ENCODE results near the gene ATF4.
A peak's percentile ranks its signal among the peaks of the same experiment; 100 is the strongest.
"Not testable (repeated sequence)": the region's sequence is repeated elsewhere in the genome, so short reads cannot be mapped to it uniquely, and the experiment has no call there.

The ATF4 gene

DNA sequence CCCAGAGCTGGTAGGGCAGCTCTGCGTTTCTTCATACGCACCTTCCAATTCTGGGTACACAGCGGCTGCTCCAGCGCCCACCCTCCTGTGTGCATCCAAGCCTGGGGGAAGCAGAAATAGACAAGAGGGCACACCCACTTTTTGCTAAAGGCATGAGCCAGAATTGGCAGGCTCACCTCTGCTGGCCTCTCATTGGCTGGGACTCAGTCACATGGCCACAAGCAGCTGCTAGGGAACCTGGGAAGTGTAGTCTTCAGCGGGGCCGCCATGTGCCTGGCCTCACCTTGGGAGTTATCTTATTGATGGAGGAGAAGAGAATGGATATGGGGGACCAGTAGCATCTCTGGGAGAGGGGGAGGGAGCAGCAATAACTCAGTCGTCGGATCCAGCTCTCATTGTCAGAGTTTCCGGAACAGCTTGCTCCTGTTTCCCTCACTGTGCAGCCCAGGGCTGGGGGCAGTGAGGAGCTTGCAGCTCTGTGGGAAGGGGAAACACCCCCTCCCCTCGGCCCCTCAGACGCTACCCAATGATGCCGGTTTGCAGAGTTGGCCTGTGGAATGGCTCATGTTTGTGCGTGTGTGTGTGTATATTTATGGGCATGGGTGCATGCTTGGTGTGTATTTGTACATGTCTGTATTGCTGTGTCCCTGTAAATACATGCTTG, 30.1 kb upstream of the ATF4 start:
- peak; percentile 23 for DNase-seq

DNA sequence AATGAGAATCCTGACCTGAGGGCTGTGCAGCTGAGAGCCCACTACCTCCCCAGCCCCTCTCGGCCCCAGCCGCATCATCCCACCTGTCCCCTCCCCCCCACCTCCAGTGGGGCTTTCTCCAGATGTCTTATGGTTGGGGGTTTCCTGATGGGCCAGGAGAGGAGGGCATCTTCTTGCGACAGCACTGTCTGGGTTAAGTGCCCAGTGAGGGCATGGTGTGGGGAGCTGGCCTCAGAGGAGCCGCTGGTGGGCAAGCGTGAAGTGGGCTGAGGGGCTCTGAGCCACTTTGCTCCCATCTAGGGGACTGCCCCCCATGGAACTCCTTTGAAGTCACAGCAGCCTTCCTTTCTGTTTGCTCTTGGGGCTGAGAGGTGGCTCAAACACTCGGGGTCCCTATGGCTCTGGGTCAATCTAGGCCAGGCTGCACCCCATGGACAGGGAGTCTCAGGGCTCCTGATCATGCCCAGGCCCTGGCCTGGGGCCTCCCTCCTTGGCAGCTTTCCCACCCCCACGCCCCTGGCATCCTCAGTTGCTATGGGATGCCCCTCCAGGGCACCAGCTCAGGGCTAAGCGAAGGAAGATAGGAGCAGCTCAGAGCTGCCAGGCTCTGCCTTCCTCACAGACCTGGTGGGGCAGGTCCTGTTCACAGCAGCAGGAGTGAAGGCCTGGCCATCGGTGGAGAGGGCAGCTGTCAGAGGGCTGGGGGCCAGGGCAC, 29.2 kb upstream of the ATF4 start:
- DNase-seq = no peak

DNA sequence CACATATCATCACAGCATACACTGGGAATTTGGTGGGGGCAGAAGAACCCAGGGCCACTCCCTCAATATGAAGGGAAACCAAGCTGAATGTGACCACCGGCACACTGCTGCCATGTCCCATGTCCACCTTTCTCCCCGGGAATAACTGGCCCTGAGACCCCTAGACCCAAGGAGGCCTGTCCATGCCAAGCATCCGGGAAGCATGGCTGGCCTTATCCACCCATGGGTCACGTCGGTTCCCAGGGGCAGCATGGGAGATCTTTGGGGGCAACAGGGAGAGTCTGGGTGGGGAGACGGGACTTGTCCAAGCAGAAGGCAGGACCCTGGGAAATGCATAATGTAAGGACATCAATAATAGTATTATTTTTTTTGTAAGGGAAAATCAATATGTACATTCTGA, 28.7 kb upstream of the ATF4 start:
- DNase-seq = no peak

- no peak for DNase-seq
Observed at GRCh38 chr22:39492186-39492585, 28.2 kb upstream of the ATF4 start.

DNA sequence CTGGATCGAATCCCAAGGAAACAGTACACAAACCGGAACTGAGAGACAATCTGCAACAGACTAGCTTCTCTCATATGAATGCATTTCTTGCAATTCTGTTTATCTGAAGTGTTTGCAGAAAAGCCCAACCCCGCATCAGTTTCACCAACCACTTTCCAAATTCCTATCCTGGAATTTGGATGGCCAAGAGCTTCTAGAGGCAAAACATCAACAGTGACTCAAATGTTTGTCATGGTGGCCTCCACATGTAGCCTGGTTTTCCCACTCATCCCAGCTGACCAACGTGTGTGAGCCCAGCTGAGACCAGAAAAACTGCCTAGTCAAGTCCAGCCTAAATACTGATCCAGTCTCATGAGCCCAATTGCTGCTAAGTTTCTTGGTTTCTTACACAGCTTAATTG, 26.6 kb upstream of the ATF4 start:
- no peak for DNase-seq

GRCh38 chr22:39494471-39495120, 25.8 kb upstream of the ATF4 start:
- DNase-seq = no peak

- DNase-seq = no peak
Observed at GRCh38 chr22:39496131-39496838, 24.1 kb upstream of the ATF4 start.

DNA sequence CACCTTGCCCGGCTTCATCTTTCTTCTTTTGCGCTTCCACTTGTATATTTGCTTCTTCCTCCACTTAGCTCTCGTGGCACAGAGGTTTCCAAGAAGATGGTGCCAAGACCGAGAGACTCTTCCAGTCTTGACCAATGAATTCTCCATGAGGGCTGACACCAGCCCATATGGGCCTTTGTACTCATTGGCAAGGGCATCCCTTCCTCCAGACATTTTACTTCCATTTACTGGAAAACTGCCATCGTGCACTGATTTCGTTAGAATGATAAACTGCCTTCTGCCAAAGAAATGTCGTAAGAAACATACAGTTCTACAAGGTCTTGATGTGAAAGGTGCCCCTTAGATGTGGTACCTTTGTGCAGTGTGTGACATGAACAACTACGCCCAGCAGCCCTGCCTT, 22.9 kb upstream of the ATF4 start:
- no peak for DNase-seq

GRCh38 chr22:39498368-39498767, 22.0 kb upstream of the ATF4 start:
- no peak for DNase-seq

DNA sequence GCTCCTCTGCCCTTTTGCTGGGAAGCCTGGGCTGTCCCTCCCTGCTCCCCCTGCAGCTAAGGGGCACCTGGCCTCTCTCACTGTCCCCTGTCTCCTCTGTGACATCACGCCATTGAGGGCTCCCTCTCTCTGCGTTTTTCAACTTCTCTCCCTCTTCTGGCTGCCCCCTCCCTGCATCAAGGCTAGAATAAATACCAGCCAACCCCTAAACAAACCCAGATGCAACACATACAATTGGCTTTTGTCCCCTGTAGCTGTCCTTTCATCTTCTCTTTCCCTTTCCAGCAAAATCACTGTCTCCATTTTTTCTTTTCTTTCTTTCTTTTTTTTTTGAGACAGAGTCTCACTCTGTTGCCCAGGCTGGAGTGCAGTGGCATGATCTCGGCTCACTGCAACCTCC, 21.6 kb upstream of the ATF4 start:
- no peak for DNase-seq

DNA sequence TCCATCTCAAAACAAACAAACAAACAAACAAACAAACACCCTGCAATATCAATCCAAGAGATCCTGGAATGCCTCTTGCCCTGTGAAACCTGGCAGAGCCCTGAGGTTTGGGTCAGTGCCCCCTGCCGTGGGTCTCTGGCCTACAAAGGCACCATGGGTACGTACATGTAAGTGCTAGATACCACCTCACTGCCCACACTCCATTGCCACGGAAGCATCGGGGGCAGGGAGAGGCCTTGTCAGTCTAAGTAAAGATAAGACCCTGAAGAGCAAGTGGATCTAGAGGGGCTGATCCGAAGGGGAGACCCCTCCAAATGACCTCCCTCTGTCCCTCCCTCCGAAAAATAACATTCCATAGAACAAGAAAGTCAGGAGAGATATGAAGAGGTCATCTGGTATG, 20.3 kb upstream of the ATF4 start:
- no peak for DNase-seq

DNA sequence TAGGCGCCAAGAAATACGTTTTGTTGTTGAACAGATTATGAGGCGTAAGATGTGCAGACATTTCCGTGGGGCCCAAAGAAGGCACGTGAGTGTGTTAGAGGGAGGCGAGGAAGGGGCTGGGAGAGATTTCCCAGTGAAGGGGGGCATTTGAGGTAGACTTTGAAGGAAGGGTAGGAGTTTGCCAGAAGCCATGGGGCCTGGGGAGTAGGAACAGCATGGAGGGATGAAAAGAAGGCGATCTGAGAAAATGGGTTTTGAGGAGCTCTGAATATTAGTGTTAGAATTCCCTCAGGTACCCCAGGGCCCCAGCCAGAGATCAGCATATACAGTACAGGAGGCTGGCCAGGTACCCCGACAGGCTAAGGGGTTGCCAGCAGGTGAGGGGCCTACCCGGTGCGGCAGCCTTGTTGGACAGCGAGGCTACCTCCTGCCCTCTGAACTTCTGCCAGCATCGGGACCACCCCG, 18.7 kb upstream of the ATF4 start:
- no peak for DNase-seq

GRCh38 chr22:39502109-39502788, 18.1 kb upstream of the ATF4 start, which contains the start of gene MIEF1:
TSS of gene MIEF1 (plus strand) at chr22:39502290. CDS start at chr22:39511295, 9,005 bp downstream.
- peak; percentile 76 for DNase-seq

DNA sequence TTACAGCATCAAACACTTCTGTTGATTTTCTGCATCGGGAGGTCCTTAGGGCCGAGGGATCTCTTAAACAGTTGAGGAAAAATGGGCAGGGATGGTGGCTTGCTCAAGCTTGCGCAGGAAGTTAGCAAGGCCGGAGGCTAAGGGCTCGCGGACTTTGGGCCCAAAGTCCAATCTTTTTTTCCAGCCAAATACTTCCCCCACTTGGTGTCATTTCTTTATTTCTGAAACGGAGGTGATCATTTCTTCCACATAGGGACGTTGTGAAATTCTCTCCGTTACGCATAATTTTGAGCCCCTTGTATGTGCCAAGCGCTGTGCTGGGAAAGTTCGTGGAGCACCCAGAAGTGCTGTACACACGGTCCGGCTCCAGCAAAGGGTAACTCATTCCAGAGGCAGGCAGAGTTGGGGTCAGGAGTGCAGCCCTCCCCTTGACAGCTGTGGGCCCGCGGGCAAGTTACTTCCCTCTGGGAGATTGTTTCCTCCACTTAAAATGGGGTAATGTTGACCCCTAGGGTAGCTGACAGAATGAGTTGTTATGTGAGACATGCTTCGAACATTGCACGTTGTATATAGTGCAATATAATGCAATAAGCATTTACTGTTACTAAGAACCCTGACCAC, 17.5 kb upstream of the ATF4 start:
- no peak for DNase-seq

- no peak for DNase-seq
Observed at GRCh38 chr22:39503630-39504029, 16.7 kb upstream of the ATF4 start.

- no peak for DNase-seq
Observed at GRCh38 chr22:39504071-39504470, 16.3 kb upstream of the ATF4 start.

GRCh38 chr22:39507021-39507420, 13.3 kb upstream of the ATF4 start:
- DNase-seq = not testable (repeated sequence)

DNA sequence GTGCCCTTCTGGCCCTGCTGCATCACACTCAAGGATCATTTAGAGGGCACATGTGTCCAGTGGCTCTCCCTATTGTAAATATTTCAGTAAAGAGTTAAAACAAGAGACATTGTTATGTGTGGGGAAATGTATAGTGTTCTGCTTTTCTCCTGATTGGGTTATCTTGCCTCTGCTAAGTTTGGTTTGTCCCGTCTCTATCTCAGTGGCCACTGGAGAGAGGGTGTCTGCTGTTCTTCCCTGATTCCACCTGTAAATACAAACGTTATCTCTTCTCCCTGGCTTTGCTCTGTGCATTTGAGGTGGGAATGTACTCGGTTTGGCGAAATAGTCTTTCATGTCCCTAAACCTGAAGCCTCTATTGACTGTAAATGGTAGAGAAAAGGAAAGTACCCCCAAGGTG, 12.0 kb upstream of the ATF4 start:
- DNase-seq = no peak

DNA sequence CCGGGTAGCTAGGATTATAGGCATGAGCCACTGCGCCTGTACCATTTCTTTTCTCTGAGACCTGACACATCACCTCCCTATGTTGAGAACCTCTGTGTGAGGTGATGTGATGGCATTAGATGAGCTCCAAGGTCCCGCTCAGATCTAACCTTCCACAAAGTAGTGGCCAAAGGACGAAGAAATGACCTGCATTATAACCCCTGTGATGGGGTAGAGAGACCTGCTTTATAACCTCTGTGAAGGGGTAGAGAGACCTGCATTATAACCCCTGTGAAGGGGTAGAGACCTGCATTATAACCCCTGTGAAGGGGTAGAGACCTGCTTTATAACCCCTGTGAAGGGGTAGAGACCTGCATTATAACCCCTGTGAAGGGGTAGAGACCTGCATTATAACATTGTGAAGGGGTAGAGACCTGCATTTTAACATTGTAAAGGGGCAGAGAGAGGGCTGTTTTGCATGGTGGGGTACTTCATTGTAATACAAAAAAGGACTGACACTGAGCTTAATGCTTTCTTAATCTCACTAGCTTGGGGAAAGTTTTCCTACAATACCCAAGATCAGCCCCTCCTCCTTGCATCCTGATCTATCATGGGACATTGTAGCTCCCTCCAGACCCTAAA, 9.7 kb upstream of the ATF4 start:
- no peak for DNase-seq

GRCh38 chr22:39511226-39511625, 9.1 kb upstream of the ATF4 start:
- no peak for DNase-seq

DNA sequence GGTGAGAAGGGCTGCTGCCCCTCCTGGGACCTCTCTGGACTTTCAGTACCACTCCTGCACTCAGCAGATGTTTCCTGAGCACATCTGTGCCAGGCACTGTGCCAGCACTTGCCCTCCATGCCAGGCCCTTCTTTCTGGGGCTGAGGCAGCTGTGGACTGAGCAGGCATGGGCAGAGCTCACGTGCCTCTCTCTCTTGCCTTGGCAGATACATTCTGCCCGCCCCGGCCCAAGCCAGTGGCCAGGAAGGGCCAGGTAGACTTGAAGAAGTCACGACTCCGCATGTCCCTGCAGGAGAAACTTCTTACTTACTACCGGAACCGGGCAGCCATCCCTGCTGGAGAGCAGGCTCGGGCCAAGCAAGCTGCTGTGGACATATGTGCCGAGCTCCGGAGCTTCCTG, 8.3 kb upstream of the ATF4 start:
- no peak for DNase-seq

- no peak for DNase-seq
Observed at GRCh38 chr22:39513791-39514190, 6.6 kb upstream of the ATF4 start.
